NCI-H128 (cell line): ENCODE measurements around the gene FADD.
"Not testable (repeated sequence)": the region's sequence is repeated elsewhere in the genome, so short reads cannot be mapped to it uniquely, and the experiment has no call there.

Experiments used
- DNase-seq: peaks from one replicate; lab custom pipeline; 2025; ENCODE audit not compliant: unreplicated experiment; lab: John Stamatoyannopoulos, UW

FADD gene

DNA sequence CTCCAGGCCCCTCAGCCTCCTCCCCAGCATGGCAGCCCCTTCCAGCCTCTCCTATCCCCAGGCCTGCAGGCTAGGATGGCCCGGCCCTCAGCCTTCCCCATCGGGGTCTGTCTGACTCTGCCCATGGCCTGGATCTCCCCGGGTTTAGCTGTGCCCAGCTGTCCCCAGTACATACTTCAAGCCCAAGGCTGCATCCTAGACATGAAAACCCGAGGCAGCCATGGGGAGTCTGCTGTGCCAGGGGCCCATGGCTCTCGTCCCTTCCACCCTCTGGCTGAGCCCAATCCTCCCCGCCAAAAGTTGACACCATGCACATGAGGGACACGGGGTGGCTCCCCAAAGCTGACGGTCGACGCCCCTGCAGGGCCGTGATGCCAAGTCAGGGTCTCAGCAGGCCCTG is 22.2 kb upstream of the FADD start:
- no peak for DNase-seq

DNA sequence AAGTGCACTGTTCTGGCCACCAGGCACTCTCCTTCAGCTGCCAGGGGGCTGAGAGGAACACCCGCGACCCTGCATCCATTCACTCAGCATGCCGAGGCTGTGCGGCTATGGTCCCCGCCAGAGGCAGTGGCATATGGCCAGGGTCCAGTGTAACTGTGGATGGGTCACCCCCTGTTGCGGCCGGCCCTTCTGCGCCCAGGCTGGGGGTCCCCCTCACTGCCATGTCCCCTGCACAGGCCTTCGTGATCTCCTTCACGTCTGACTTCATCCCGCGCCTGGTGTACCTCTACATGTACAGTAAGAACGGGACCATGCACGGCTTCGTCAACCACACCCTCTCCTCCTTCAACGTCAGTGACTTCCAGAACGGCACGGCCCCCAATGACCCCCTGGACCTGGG is 20.8 kb upstream of the FADD start:
- no peak for DNase-seq

DNA sequence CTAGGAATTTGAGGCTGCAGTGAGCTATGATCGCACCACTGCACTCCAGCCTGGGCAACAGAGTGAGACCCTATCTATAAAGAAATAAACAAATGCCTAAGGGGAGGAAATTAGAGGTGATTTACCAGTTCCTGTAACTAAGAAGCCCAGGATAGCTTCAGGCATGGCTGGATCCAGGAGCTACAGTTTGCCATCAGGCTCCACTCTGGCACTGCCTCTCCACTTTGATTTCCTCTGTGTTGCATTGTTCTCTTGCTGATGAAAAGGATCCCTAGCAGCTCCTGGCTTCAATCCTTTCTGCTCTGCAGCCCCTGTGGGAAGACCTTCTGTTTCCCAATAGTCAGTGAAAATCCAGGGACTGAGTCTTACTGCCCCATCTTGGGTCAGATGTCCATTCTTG is 20.1 kb upstream of the FADD start:
- no peak for DNase-seq

DNA sequence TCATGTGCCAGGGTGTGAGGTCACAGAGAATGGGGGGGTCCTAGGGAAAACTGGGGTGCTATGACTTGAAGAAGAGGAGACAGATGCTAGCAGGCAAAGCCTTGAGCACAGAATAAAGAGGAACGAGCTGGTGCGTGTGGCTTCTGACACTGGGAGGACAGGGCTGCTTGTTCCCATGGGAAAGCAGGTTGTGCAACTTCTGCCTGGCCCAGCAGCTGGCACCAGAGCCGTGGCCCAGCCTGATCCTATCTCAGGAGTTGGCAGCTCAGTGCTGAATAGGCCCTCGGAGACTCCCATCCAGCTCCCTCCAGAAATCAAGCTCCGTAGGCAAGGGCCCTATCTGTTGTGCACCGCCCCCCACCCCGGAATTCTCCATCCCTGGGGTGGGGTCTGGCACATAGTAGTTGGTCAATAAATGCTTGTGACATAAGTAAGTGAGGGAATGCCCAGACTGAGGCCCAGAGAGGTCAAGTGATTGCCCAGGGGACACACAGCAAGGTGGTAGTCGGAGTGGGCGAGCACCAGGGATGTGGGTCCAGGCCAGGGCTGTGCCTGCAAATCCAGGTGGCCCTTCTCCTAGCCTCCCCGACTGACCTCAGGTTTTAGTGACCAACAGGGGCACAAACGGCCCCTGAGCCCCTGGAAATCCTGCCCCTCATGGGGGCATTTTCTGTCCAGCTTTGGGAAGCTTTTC is 19.5 kb upstream of the FADD start:
- no peak for DNase-seq

DNA sequence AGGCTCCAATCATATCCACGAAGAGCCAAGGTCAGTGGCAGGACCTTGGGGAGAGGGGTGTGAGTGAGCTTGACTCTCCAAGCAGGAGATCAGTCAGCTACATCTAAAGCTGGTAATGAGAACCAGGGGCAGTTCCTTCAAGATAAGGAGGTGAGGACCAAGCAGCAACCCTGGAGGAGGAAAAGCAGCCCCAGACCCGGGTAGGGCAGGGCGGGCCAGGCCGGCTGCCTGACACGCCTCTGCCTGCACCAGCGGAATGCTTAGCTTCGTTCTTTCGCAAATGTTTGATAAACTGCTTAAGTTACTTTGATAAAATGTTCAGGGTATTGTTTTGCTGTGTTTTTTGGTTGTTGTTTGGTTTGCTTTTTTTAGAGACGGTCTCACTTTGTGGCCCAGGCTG is 18.7 kb upstream of the FADD start:
- no peak for DNase-seq

DNA sequence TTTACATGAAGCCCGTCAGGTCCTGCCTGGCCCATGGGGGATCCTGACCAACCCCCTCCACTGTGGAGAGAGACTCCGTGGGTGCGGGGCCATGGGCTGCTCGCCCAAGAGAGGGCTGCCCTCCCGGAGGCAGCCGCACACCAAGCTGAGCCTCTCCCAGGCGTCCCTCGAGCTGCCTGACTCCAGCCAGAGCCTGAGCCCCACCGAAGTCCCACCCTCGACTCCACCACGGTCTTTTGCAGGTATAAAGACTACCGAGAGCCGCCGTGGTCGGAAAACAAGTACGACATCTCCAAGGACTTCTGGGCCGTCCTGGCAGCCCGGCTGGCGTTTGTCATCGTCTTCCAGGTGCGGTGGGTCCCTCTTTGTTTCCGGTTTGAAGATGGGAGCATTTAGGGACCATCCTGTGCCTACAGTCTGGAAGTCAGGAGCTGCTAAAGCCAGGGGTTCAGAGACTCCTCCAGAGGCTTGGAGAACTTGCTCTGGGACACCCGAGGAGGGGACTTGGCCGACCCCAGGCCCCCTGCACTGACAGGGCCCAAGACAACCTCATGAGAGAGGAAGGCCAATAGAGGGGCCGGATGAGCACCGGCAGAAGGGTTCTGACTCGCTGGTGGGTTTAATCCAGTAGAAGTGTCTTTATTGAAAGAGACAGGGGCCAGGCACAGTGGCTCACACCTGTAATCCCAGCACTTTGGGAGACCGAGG is 17.6 kb upstream of the FADD start:
- no peak for DNase-seq

DNA sequence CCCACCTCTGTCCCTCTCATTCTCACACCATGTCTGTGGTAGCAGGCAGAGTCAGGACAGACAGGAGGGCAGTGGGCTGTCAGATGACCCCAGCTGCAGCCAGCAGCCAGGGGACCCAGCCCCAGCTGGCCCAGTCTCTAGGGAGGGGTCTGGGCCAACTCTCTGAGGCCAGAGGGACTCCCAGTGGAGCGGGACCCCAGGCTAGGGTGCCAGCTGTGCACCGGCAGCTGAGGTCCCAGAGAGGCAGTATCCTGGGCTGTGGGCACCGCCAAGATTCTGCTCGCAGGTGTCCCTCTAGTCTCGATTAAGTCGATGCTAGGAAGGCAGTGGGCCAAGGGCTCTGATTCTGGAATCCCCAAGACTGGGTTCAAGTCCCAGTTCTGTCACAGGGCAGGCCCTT is 16.7 kb upstream of the FADD start:
- no peak for DNase-seq

DNA sequence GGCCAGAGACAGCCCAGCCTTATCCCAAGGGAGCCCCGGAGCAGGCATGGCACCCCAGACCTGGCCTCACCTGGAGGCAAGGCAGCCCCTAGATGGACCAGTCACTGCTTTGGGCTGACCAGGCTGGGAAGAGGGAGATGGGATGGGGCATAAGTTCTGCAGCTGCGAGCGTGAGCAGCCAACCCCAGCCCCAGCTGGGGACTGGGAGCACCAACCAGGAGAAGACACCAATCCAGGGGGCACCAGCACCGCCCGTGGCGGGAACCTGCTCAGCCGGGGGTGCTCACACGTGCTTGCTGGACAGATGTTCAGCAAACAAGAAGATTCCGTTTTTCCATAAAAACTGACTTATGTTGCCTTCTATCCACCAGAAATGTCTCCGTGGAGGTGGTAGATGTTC is 16.2 kb upstream of the FADD start:
- DNase-seq, result no peak

DNA sequence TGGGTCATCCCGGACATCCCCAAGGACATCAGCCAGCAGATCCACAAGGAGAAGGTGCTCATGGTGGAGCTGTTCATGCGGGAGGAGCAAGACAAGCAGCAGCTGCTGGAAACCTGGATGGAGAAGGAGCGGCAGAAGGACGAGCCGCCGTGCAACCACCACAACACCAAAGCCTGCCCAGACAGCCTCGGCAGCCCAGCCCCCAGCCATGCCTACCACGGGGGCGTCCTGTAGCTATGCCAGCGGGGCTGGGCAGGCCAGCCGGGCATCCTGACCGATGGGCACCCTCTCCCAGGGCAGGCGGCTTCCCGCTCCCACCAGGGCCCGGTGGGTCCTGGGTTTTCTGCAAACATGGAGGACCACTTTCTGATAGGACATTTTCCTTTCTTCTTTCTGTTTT is 15.3 kb upstream of the FADD start:
- no peak for DNase-seq

DNA sequence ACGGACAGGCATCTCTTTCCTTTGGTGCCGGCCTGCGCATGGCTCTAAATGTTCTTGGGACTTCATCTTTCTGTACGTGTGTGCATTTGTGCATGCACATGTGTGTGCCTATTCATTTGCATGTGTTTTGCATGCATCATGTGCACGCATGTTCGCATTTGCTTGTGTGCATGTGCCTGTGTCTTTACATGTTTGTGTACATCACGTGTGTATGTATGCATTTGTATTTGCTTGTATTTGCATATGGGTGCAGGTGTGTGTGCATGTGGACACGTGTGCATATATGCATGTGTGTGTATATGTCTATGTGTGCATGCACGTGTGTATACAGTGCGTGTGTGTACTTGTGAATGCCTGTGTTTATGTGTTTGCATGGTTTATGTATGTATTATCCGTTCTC is 13.5 kb upstream of the FADD start:
- no peak for DNase-seq

DNA sequence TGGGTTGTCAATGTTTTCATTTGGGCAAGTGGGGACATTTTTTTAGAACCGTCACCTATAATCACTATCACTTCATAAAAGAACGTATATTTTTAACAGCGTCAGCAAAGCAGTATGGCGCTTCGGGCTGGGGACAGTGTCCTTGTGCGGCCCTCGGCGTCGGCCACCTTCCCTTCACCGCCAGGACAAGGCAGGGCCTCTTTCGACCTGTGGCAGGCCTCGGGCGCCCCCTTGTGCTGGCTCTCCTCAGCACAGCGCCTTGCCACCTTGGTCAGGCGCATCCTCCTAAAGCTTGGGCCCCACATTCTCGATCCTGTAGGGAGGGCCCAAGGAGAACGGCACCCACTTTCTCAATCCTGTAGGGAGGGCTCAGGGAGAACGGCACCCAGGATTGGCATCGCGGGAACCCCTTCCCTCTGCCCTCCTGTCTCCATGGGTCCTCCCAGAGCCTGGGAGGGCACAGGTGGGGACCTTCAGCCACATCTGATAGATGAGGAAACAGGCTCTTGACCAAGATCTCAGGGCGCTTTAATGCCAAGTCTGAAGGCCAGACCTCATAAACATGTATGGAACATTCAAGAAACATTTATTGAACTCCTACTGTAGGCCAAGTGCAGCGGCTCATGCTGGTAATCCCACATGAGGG is 11.5 kb upstream of the FADD start:
- DNase-seq, result no peak

DNA sequence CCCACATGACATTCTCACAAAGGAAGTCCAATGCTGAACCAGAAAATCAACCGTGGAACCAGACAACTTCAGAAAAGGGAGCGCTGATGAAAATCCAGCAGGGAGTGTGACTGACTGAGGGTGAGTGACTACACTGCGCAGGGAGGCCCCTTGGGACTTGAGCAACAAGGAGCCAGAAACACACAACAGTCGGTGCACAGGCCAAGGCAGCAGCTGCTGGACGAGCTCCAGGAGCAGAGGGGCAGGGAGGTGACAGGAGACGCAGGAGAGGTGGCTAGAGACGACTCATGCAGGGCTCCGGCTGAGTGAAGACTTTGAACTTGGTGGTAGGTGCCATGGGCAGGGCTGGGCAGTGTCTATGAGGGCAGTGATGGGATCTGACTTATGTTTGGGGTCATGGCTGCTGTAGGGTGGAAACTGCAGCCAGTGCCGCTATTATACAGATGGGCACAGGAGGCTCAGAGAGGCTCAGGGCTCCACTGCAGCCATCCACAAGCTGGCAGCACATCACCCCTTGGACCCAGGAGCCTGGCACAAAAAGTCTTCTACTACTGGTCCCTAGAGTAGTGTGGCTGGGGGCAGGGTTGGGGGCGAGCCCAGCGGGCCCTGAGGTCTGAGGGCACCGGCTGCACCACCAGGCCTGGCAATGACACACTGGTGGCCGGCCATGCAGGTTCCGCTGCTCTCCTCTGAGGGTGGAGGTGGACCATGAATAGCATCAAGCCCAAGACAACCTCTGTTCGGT is 10.3 kb upstream of the FADD start:
- DNase-seq, result no peak

DNA sequence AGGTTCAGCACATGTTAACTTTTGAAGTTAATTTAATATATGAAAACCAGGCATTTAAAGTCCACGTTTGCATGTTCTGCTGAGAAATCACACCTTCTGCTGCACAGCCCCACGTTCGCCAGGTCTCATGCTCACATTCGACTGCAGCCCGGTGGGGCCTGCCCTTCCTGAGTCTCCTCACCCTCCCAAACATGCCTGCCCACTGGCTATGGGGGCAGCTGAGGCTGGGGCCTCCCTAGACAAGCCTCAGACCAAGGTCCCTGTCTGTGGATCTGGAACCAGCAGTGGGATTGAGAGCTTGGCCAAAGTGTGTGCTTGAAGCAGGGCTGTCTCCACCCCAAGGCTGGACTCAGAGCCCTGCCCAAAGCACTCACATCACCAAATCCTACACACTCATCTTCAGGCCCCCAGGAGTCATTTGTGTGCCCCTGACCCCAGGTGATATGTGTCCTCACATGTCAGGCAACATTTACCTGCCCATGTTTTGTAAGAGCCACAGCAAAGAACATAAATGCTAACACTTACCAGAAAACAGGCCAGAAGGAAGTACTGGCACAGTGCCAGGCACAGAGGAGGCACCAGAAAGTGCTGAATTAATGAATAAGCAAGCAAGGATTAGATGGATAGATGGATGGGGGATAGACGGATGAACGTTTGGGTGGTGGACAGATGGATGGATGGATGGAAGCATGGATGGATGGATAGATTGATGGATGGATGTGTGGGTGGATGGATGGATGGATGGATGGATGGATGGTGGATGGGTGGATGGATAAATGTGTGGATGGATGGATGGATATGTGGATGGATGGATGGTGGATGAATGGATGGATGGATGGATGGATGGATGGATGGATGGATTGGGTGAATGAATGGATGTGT is 9.4 kb upstream of the FADD start:
- no peak for DNase-seq

DNA sequence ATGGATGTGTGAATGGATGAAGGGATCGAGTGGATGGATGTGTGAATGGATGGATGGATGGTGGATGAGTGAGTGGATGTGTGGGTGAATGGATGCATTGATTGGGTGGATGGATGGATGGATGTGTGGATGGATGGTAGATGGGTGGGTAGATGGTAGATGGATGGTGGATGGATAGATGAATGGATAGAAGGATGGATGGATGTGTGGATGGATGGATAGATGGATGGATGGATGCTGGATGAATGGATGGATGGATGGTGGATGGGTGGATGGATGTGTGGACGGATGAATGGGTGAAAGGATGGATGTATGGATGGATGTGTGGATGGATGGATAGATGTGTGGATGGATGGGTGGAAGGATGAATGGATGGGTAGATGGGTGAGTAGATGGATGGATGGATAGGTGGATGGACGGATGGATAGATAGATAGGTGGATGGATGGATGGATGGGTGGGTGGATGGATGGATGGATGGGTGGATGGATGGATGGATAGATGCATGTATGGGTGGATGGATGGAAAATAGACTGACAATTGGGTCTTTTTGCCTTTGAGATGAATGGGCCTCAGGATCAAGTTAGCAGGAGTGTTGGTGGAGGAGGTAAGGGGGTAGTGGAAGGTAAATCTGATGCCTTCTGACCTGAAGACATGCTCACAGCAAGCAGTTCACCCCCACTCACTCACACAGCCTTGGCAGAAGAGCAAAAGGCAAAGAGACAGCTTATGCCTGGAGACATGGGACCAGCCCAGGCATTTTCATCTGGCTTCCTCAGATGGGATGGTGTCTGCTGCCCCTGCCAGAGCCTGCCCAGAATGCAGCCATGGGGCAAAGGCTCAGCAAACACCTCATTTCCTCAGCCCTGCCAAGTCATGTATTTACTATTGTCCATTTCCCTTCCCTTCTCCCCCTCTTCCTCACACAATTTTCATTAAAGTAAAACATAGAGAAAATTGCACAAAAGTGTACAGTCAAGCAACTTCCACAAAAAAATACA is 8.0 kb upstream of the FADD start:
- no peak for DNase-seq

DNA sequence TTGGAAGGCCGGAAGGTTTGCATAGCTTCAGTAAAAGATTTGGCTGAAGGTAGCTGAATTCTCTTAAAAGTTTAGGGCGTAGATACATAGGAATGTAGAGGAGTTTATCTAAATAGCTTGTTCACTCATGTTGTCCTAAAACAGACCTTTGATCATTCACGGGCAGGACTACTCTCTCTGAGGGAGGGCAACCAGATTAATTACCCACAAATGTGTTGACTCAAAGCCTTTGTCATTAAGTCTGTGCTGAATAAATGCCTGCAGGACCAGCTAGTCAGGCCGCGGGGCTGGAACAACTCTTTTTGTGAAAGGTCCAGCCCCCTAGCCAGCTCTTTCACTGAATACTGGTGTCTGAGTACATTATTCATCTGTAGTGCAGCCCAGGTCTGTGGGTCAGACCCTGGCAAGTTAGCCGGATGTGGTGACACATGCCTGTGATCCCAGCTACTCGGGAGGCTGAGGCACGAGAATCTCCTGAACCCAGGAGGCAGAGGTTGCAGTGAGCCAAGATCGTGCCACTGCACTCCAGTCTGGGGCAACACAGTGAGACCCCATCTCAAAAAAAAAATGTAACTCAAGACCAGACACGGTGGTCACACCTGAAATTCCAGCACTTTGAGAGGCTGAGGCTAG is 2.8 kb upstream of the FADD start:
- DNase-seq, result no peak

DNA sequence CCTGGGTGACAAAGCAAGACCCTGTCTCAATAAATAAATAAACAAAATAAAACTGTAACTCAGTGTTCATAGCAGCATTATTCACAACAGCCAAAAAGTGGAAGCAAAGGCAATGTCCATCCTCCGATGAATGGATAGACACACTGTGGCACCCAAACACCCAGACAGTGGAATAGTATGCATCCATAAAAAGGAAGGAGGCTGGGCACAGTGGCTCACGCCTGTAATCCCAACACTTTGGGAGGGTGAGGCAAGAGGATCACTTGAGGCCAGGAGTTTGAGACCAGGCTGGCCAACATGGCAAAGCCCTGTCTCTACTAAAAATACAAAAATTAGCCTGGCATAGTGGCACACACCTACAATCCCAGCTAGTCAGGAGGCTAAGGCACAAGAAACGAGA is 2.0 kb upstream of the FADD start:
- DNase-seq, result not testable (repeated sequence)

DNA sequence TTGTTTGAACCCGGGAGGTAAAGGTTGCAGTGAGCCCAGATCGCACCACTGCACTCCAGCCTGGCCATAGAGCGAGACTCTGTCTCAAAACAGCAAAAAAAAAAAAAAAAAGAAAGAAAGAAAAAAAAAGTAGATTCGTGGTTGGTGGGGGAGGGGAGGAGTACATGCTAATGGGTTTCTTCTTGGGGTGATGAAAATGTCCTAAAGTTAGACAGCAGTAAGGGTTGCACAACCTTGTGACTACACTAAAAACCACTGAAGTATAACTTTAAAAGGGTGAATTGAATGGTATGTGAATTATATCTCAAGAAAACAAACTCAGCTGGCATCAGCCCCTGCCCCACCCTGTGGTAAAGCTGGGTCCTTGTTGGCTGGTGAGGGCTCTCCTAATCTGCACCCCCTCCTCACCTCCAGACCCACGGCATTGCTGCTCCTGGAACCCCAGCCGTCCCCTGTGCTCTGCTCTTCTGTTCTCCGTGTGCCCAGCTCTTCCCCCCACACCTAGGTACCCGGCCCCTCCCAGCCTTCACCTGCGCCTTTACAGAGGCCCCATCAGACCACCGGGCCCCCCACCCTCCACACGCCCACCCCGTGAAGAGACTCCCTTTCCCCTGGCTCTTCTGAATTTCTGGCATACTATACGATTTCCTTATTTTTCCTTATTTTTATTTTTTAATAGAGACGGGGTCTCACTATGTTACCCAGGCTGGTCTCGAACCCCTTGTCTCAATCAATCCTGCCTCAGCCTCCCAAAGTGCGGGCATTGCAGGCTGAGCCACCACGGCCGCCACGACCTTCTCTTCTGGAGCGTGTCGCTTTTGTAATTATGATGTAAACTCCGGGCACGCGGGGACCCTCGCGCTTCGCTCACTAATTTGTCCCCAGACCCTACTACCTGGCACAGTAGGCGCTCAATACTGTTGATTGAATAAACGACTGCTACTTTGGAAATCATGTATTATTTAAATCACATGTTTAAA is 924 bp upstream of the FADD start:
- no peak for DNase-seq
